HEK293 (cell line): ENCODE measurements around the gene FGA.

ENCODE experiments used
- KLF10 ChIP-seq: fragments of 450-650 bp; IDR thresholded peaks from 2 replicates; pipeline ENCODE4 v1.5.1; 2018; ENCODE audit warnings: missing biosample characterization, mild to moderate bottlenecking, missing genetic modification characterization
- SP3 ChIP-seq: fragments of 450-650 bp; formaldehyde crosslinking; IDR thresholded peaks from 2 replicates; pipeline ENCODE4 v1.5.1; 2016; ENCODE audit warnings: missing biosample characterization, missing genetic modification characterization
- TF ChIP-seq, protein P1 (sequence below): fragments of 450-650 bp; formaldehyde crosslinking; conservative IDR thresholded peaks from 2 replicates; pipeline ENCODE4 v1.5.1; 2016; ENCODE audit warnings: low read depth, missing biosample characterization, missing genetic modification characterization
- TF ChIP-seq, protein P2 (sequence below): fragments of 450-650 bp; formaldehyde crosslinking; IDR thresholded peaks from 2 replicates; pipeline ENCODE4 v1.5.1; 2016; ENCODE audit warnings: missing biosample characterization, missing genetic modification characterization

DNA sequence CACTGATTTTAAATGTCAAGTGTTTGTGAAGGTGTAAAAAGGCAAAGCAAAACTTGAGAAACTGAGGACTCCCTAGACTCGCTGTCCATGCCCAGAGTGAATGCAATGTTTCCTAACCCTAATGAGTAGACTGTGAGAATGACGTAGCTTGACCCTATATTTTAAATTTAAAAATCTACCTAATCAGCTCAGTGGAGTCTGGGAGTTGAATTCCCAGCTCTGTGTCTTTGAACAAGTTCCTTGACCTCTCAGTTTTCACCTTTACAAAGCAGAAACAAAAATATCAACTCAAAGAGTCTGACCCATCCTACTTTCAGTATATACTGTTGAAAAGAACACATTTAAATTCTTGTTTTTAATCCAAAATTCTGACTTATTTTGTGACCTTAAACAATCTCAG is 2.3 kb downstream of the FGA start:
- TF ChIP-seq, protein P1, sequence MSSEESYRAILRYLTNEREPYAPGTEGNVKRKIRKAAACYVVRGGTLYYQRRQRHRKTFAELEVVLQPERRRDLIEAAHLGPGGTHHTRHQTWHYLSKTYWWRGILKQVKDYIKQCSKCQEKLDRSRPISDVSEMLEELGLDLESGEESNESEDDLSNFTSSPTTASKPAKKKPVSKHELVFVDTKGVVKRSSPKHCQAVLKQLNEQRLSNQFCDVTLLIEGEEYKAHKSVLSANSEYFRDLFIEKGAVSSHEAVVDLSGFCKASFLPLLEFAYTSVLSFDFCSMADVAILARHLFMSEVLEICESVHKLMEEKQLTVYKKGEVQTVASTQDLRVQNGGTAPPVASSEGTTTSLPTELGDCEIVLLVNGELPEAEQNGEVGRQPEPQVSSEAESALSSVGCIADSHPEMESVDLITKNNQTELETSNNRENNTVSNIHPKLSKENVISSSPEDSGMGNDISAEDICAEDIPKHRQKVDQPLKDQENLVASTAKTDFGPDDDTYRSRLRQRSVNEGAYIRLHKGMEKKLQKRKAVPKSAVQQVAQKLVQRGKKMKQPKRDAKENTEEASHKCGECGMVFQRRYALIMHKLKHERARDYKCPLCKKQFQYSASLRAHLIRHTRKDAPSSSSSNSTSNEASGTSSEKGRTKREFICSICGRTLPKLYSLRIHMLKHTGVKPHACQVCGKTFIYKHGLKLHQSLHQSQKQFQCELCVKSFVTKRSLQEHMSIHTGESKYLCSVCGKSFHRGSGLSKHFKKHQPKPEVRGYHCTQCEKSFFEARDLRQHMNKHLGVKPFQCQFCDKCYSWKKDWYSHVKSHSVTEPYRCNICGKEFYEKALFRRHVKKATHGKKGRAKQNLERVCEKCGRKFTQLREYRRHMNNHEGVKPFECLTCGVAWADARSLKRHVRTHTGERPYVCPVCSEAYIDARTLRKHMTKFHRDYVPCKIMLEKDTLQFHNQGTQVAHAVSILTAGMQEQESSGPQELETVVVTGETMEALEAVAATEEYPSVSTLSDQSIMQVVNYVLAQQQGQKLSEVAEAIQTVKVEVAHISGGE (tag by site-specific recombination) = no peak
- no peak for TF ChIP-seq KLF10 (tag by site-specific recombination)
- TF ChIP-seq, protein P2, sequence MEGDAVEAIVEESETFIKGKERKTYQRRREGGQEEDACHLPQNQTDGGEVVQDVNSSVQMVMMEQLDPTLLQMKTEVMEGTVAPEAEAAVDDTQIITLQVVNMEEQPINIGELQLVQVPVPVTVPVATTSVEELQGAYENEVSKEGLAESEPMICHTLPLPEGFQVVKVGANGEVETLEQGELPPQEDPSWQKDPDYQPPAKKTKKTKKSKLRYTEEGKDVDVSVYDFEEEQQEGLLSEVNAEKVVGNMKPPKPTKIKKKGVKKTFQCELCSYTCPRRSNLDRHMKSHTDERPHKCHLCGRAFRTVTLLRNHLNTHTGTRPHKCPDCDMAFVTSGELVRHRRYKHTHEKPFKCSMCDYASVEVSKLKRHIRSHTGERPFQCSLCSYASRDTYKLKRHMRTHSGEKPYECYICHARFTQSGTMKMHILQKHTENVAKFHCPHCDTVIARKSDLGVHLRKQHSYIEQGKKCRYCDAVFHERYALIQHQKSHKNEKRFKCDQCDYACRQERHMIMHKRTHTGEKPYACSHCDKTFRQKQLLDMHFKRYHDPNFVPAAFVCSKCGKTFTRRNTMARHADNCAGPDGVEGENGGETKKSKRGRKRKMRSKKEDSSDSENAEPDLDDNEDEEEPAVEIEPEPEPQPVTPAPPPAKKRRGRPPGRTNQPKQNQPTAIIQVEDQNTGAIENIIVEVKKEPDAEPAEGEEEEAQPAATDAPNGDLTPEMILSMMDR = no peak
- TF ChIP-seq SP3 (tag by site-specific recombination) = no peak
